VCaP (cell line): ENCODE results near the gene EIF4G3.

Experiments used
- H3K27ac ChIP-seq: fragments of 450-650 bp; 2 replicates; pipeline ENCODE4 v1.5.1; 2017
- CTCF ChIP-seq: fragments of 450-650 bp; conservative IDR thresholded peaks from 2 replicates; pipeline ENCODE4 v1.5.1; 2017; ENCODE audit warnings: mild to moderate bottlenecking, moderate library complexity

Gene EIF4G3

GRCh38 chr1:20972855-20973254 lies 203.8 kb downstream of the EIF4G3 start:
- H3K27ac ChIP-seq, result no peak overlapping the region
- no peak for TF ChIP-seq CTCF

GRCh38 chr1:20964540-20965484 lies 211.9 kb downstream of the EIF4G3 start:
- peak overlapping the region; percentile 63 for H3K27ac ChIP-seq
- TF ChIP-seq CTCF, result peak; percentile 21; the same call in 1 of the 2 replicates

GRCh38 chr1:20962576-20963258 lies 214.0 kb downstream of the EIF4G3 start:
- no peak for TF ChIP-seq CTCF
- no peak overlapping the region for H3K27ac ChIP-seq

GRCh38 chr1:20958430-20958829 lies 218.3 kb downstream of the EIF4G3 start:
- no peak overlapping the region for H3K27ac ChIP-seq
- TF ChIP-seq CTCF, result no peak

- TF ChIP-seq CTCF, result no peak
- H3K27ac ChIP-seq, result no peak overlapping the region
These were observed 220.4 kb downstream of the EIF4G3 start for GRCh38 chr1:20956272-20956671.

- H3K27ac ChIP-seq, result no peak overlapping the region
- TF ChIP-seq CTCF, result no peak
These were observed 226.0 kb downstream of the EIF4G3 start for GRCh38 chr1:20950679-20951078.

- no peak for TF ChIP-seq CTCF
- H3K27ac ChIP-seq, result no peak overlapping the region
These were observed 226.7 kb downstream of the EIF4G3 start for GRCh38 chr1:20949871-20950590.
